Activated CD8-positive, alpha-beta memory T cell treated with anti-CD3 and anti-CD28 coated beads for 4 hours (primary cell): ENCODE data around the gene SLC9A1.
A peak's percentile ranks its signal among the peaks of the same experiment; 100 is the strongest.
"Not testable (repeated sequence)": the region's sequence is repeated elsewhere in the genome, so short reads cannot be mapped to it uniquely, and the experiment has no call there.

Experiments used
- DNase-seq, 2 donors: peaks; one replicate each; pipeline ENCODE4 v3.0.0-alpha.2; 2020; ENCODE audit warnings: low read depth in 2 of 2

The SLC9A1 gene

DNA sequence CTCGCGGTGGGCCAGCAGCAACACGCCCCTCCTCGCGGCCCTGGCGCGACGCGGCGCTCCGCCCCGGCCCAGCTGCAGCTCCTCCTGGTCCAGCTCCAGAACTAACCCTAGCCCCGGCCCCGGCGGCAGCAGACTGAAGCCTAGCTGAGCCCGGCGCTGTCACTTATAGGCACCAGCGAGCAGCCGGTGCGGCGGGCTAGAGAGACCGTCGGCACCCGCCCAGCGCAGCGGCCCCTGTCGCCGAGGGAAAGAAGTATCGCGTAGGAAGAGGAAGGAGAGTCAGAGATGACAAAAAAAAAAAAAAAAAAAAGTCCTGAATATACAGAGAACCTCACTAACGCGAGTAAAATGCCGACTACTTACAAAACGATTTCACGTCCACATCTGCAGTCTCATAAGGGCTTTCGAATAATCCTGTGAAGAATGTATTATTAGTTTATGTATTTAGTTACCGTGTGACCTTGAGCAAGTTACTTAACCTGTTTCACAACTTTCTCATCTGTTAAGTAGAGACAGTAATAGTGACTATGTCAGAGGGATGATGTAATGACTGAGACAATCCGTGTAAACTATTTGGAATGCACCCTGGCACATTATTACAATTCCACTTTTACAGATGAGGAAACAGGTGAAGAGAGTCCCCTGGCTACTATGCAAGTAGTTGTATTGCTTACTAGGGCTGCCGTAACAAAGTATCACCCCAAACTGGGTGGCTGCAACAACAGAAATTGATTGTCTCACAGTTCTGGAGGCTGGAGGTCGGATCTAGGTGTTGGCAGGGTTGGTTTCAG, at the start of gene SLC9A1:
Gene SLC9A1, minus strand, starts transcription at position 135 of the 791 bp plus-strand sequence. CDS start 791 bp downstream, outside the sequence.
- DNase-seq, result peak; percentile 78 to 85

DNA sequence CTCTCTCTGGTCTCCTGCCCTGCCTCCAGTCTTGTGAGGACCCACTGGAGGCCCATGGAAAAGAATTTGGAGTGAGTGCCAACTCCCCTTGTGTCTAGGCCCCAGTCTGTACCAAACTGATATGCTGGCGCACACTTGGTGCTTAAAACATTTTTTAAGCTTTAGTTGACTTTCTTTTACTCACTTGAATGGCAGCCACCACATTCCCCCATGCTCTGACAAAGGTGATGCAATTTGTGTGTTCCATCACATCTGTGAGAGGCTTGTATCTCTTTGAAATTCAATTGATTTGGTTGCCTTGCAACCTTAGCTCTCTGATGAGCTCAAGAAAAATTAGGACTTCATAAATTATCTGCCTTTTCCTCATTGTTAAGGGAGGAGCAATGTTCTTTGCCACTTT, 49.0 kb upstream of the SLC9A1 start:
- no peak for DNase-seq

DNA sequence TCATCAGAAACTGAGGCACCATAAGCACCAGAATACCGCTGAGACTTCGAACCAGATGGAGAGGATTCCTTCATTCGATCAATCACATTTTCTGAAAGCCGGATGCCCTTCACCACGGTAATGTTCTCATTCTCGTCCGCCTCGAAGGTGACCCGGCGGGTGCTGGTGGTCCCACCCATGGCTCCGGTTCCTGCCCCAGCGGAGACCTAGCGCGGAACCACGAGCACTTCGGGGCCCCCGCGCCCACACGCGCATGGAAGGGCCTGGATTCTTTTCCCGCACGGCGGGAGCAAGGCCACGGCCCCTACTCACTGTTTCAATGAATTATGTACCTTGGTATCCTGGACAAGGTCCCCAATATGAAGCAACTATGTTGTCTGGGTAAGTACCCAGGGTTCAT, 46.4 kb upstream of the SLC9A1 start:
- no peak for DNase-seq

DNA sequence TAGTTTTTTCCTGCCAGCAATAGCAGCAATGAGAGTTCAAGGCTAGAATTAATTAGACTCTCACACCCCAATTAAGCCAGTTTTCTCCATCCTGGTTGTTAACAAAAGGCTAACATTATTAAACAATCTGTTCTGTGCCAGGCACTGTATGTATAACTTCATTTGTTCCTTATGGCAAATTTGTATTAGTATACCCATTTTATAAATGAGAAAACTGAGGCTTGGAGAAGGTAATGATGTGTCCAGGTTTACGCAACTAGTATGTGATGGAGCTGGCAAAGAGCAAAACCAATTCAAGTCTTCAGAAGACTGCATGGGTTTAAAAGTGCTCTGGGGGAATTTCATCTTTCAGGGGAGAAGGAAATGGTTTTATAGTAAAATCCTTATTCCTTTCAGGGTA, 38.3 kb upstream of the SLC9A1 start:
- no peak for DNase-seq

DNA sequence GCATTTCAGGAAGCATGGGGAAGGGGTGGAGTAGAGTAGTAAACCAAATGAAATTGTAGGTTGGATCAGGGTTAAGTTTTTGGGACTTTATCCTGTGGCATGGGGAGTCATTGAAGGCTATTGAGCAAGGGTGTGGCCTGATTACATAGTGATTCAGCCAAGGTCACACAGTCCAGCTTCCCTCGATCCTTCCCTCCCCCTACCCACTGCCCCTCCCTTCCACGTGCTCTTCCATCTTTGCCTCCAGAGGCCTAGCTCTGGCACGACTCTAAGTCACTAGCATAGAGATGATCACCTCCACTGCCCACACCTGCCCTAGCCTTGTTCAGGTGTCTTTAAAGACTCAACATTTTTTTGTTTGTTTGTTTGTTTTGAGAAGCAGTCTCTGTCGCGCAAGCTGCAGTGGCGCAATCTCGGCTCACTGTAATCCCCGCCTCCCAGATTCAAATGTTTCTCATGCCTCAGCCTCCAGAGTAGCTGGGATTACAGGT, 37.2 kb upstream of the SLC9A1 start:
- DNase-seq, result no peak

DNA sequence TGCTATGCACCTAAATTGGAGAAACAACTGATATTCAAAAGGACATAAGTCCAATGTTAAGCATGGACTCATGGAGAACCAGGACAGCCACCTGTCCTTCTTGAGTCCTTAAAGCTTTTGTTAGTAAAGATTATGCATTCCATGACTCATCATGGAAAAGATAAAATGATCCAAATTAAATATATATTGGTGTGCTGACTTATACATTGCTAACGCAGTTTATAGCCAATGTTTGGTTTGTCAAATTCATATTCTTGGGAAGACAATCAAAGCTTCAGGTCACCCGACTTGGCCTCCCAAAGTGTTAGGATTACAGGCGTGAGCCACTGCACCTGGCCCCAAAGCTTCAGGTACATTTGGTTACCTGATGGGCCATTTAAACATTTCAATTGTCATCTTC, 29.7 kb upstream of the SLC9A1 start:
- not testable (repeated sequence) for DNase-seq

DNA sequence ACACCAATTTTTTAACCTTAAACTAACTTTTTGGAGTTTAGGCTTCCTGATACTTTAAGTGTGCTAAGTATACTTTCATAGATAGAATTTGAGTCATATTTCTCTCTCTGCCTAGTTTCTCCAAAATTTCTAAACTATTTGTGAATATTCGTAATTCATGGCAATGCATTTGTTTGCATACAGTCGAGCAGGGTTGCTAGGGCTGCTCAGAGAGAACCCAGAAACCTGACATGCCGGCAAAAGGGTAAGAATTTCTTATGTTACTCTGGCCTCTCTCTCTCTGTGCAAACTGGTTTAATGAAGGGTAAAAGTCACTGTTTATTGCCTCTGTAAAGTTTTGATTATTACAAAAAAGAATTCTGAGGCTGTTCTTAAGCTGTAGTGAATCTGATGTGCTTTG, 25.1 kb upstream of the SLC9A1 start:
- DNase-seq, result no peak

DNA sequence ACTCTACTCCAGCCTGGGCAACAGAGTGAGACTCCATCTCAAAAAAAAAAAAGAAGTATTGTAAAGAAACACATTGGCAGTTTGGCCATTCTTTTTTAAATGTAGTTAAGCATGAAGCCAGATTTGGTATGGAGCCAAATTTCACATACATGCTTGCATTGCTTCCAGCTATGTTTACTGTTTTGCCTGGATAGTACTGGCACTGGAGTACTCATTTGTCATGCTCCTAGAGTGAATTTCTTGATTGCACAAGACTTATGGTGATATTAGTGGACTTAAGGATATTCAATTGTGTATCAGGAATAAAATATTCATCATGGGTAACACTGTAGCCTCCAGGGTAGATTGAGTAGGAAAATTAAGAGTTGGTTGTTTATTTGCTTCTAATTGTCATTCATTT, 24.5 kb upstream of the SLC9A1 start:
- no peak for DNase-seq

DNA sequence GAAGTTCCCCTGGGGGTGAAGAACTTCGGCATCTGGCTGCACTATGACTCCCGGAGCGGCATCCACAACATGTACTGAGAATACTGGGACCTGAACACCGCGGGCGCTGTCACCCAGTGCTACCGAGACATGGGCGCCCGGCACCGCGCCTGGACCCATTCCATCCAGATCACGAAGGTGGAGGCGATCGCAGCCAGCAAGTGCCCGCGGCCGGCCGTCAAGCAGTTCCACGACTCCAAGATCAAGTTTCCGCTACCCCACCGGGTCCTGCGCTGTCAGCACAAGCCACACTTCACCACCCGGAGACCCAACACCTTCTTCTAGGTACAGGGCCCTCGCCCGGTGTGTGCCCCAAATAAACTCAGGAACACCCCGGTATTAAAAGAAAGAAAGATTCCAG, 22.0 kb upstream of the SLC9A1 start:
- no peak for DNase-seq

DNA sequence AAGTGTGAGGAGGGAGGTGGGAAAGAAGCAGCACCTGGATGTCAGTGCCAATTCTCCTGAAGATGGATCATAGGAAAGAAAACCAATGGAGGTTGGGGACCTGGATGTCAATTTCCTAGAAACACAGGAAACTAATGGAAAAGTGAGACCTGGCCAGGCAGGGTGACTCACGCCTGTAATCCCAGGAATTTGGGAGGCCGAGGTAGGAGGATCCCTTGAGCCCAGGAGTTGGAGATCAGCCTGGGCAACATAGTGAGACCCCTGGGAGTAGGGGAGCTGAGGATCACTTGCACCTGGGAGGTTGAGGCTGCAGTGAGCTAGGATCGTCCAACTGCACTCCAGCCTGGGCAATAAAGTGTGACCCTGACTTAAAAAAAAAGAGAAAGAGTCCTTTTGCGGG, 21.4 kb upstream of the SLC9A1 start:
- DNase-seq, result no peak

DNA sequence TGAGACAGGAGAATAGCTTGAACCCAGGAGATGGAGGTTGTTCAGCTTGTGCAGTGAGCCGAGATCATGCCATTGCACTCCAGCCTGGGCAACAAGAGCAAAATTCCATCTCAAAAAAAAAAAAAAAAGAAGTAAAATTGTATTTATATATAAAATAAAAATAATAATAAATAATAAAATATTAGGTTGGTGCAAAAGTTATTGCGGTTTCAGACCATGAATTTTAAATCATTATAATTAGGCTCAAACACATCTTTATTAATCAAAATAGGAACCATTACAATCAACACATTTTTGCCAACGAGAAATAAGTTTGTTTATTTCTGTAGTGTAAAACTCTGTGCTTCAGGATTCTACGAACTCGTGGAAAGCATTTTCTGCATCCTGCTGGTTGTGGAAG, 18.1 kb upstream of the SLC9A1 start:
- not testable (repeated sequence) for DNase-seq

DNA sequence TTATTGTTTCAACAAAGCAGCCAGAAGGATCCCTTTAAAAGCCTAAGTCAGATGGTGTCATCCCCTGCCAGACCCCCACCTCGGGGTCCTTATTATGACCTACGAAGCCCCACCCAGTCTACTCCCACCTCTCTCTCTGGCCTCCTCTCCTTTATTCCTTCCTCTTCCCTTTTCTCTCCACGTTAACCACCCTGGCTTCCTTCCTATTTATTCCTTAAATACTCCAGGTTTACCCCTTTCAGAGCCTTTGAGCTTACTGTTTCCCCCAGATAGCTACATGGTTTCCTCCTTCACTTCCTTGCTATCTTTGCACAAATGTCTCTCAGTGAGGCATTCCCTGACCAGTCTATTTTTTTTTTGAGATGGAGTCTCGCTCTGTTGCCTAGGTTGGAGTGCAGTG, 12.0 kb upstream of the SLC9A1 start:
- no peak for DNase-seq

DNA sequence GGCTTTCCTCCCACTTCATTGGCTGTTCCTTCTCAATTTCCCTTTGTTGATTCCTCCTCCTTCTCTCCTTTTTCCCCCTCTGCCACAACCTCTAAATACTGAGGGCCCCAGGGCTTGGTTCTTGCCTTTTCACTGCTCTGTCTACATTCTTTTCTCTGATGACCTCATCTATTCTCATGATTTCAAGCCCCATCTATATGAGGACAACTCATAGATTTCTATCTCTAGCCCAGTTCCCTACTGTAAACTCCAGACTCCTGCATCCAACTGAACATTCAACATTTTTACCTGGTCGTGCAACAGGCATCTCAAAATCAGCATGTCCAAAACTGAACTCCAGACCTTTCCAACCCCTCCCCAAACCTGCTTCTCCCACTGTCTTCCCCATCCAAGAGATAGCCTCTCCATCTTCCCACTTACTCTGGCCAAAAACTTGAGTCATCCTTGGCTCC, 11.5 kb upstream of the SLC9A1 start:
- no peak for DNase-seq

DNA sequence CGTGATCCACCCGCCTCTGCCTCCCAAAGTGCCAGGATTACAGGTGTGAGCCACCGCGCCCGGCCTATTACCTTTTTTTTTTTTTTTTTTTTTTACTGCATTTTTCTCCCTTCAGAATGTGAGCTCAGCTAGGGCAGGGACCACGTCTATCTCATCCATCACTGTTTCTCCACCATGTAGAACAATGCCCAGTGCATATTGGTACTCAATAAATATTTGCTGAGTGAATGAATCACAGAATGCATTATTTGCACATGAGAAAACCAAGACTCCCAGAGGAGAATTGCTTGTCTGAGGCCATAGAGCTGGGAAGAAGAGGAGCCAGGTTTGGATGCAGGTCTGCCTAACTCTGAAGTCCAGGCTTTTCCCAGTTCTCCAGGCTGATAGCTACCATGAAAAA, 8.2 kb upstream of the SLC9A1 start:
- no peak for DNase-seq

DNA sequence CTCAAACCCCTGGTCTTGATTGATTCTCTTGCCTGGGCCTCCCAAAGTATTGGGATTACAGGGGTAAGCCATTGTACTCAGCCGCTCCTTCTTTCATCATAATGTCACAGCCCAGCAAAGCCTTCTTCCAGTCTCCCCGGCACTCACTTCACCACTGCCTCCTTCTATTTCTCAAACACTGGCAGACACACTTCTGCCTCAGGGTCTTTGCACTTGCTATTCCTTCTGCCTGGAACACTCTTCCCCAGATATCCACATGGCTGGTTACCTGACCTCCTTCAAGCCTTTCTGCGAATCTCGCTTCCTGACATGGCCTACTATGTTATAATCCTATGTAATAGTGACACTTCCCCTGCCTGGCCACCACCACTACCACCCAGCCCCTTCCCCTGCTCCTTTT, 7.2 kb upstream of the SLC9A1 start:
- no peak for DNase-seq

DNA sequence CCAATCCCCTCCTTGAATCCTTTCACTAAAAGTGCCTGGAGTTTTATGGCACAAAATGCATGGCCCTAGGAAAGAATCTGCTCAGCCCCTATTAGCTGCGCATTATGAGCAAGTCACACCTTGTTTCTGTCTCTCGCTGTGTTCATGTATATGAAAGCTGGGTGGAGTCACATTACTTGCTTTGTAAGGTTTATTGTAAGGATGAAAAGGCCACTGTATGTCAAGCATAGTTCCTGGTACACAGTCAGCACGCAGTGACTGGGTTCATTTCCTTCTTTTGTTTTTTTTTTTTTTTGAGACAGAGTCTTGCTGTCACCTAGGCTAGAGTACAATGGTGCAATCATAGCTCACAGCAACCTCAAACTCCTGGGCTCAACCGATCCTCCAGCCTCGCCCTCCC, 6.7 kb upstream of the SLC9A1 start:
- no peak for DNase-seq

DNA sequence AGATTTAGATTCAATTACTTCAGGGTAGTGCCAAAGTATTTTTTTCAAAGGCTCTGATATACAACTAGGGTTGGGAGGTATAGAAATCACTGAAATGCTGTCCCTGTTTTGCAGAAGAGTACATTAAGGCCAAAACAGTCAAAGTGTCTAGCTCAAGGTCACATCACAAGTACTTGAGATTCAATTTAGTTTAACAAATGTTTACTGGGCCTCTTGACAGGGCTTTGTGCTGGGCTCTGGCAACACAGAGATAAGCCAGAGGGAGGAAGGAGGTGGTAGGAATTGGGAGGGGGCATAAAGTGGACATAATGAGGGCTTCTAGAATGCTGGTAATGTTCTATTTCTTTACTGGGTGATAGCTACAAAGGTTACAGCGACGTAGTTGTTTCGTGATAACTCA, 2.3 kb upstream of the SLC9A1 start:
- no peak for DNase-seq

DNA sequence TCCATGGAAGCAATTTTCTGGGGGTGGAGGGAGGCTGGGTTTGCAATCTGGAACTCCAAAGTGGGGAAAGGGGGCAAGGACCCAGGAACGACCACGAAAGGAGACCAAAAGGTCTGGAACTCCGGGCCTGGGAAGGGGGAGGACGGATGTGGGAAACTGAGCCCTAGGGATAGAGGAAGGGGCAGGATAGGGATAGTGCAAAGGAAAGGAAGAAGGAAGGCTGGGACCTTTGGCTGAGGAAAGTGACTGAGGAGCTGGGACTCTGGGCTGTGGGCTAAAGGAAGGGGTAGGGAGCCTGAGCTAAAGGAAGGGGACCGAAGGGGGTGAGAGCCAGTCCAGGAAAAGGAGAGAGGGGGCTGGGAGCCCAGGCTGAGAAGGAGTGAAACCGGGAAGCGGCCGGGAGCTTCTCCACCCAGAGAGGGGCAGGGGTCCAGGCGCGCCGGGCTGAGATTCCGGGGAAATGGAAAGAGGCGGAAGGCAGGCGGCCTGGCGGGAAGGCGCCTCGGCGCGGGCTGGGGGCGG, 395 bp downstream of the SLC9A1 start:
- DNase-seq, result no peak

DNA sequence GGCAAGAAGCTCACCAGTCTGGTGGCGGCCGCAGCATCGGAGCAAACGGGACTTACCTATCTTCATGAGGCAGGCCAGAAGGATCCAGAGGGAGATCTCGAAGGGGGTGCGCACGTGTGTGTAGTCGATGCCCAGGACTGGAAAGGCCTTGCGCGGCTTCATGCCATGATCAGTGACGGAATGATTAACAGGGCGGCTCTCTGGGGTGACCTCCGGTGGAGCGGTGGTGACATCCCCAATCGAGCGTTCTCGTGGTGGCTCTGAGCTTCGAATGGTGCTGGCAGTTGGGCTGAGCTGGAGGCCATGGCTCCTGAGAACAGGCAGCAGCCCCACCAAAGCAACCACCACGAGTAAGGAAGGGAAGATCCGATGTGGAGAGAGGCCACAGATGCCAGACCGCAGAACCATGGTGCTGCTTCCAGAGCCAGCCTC, 982 bp downstream of the SLC9A1 start:
- DNase-seq, result no peak

DNA sequence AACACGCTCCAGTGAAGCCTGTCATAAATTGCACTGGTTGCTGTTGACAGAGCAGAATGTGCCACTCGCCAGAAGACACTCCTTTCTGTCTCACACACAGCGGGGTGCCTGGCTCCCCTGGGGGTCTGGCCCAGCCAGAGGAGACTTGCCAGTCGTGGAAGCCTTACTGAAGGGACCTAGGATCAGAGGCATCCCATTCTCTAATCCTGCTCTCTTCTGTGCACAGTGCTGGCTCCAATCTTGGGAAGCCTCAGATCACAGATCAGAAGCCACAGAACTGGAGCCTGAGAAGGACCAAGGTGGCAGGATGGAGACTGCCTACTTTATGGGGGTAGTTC, 1.4 kb downstream of the SLC9A1 start:
- no peak for DNase-seq

DNA sequence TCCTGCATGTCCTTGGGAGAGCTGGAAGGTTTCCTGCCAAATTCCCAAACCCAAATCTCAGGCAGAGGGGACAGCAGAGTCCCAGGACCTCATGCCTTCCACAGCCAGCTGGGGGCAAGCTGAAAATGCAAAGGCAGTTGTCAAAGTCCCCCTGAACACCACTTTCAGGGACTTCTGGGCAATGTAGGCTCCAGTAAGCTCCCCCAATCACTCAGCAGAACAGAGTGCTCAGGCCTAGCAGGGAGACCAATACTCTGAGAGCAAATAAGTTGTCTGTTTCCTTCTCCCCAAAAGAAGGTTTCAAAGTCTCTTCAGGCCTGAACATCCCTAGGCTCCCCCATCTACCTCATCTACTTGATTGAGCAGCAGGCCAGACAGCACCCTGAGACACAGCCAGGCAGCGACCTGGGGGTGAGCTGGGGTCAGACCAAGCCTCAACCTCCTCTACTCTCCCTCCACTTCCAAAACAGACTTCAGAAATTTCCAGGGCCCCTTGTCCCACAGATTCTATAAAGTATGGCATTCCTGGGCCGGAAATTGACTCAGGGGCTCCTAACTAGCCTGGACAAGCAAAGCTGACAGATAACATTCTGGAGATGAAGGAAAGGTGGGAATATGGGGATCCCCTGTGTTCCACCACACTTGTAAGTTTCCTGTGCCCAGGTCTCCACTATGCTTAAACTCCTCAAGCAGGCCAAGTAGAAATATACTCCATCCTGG, 1.9 kb downstream of the SLC9A1 start:
- no peak for DNase-seq

DNA sequence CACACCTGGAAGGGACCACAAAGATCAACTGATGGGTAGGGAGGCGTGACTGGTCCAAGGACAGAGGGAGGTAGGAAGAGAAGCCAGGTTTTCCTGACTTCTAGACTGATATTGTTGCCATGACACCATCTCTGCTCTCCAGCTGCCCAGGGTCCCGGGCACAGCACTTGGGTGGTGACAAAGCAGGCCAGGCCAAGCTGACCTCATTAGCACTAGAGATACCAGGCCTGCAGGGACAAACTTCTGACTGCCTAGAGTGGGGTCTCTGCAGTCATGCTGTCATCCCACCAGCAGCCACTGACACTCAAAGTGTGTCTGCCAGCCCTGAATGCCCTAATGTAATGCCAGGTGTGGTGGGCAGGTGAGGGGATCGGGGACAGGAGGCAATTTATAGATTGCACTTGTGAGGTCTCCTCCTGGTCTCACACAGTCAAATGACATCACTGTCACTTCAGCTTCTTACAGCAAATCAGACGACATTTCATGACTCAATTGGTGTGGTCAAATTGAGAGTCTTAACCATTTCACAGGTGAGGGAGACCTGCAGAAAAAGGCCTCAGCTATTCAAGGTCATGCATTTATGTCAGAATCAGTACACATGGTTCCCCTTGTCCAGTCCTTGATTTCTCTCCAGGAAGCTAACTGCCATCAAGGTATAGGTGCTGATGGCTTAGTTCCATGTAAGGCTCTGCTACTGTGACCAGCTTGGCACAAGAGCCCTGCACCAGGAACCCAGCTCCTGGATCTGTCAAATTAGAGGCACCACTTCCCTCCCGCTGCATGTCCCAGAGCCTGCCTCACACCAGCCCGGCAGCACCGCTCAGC, 2.7 kb downstream of the SLC9A1 start:
- no peak for DNase-seq
